GM19351 (cell line): Measurements from ENCODE around the gene DNAH17.

Experiments used
- ATAC-seq: cut with Tn5 transposase; IDR thresholded peaks from one replicate; pipeline ENCODE4 v1.9.1; 2021; ENCODE audit warnings: mild to moderate bottlenecking, moderate library complexity; ENCODE audit not compliant: unreplicated experiment

The DNAH17 gene, protein sequence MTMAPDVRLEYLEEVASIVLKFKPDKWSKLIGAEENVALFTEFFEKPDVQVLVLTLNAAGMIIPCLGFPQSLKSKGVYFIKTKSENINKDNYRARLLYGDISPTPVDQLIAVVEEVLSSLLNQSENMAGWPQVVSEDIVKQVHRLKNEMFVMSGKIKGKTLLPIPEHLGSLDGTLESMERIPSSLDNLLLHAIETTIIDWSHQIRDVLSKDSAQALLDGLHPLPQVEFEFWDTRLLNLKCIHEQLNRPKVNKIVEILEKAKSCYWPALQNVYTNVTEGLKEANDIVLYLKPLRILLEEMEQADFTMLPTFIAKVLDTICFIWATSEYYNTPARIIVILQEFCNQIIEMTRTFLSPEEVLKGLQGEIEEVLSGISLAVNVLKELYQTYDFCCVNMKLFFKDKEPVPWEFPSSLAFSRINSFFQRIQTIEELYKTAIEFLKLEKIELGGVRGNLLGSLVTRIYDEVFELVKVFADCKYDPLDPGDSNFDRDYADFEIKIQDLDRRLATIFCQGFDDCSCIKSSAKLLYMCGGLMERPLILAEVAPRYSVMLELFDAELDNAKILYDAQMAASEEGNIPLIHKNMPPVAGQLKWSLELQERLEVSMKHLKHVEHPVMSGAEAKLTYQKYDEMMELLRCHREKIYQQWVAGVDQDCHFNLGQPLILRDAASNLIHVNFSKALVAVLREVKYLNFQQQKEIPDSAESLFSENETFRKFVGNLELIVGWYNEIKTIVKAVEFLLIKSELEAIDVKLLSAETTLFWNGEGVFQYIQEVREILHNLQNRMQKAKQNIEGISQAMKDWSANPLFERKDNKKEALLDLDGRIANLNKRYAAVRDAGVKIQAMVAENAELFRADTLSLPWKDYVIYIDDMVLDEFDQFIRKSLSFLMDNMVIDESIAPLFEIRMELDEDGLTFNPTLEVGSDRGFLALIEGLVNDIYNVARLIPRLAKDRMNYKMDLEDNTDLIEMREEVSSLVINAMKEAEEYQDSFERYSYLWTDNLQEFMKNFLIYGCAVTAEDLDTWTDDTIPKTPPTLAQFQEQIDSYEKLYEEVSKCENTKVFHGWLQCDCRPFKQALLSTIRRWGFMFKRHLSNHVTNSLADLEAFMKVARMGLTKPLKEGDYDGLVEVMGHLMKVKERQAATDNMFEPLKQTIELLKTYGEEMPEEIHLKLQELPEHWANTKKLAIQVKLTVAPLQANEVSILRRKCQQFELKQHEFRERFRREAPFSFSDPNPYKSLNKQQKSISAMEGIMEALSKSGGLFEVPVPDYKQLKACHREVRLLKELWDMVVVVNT (N-terminal part only)

DNA sequence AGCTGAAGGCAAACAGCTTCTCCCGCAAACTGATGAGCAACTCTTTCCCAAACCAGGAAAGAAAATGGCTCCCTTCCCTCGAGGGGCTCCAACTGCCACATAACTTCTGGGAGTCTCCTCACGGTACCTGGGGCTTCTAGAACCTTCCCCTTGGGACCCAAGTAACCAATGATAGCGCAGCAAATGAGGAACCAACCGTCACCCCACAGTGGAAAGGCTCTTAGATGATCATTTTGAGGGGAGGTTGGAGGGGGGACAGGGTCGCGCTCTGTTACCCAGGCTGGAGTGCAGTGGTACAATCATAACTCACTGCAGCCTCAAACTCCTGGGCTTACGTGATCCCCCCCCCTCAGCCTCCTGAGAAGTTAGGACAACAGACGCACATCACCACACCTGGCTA lies at the start of gene DNAH17:
Gene DNAH17, minus strand, starts transcription at position 101 of the 400 bp plus-strand sequence. CDS start 2,339 bp downstream, outside the sequence.
- ATAC-seq: no peak

DNA sequence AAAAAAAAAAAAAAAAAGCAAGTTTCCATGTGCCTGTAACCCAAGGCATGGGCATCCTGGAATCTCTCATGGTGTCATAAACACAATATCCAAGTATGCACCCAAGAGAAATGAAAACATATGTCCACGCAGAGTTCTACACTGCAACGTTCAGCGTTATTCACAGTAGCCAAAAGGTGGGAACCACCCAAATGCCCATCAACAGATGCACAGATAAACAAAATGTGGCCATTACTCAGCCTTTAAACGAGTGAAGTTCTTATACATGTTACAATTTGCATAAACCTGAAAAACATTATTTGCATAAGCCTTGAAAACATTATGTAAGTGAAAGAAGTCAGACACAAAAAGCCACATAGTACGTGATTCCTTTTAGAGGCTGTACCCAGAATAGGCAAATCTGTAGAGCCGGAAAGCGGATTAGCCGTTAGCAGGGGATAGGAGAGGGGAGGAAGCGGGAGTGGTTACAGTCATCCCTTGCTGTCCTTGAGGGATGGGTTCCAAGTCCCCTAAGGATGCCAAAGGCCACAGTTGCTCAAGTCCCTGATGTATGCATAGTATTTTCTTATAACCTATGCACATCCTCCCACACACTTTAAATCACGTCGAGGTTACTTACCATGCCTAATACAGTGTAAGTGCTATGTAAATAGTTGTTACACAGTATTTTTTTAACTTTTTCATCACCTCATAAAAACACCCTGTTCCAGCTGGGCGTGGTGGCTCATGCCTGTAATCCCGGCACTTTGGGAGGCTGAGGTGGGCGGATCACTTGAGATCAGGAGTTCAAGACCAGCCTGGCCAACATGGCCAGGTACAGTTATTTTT lies 47.3 kb upstream of the DNAH17 start:
- ATAC-seq: no peak

DNA sequence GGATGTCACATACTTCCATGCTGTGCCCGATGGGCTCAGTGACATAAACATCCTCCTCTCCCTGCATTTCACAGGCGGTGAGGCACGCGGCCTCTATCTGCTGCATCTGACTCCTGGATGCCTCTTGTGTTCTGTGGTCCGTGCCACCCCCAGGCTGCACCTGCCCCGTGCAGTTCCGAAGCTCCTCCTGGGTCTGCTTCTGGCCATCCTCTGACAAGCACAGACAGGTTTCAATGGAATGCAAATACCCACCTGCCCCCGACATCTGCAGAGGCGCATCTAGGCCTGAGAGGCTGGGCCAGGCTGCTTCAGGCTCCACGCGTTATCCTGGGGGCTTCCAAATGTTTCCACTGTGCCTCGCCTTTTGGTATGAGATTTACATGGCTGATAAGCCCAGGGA lies 46.3 kb upstream of the DNAH17 start:
- ATAC-seq: no peak

DNA sequence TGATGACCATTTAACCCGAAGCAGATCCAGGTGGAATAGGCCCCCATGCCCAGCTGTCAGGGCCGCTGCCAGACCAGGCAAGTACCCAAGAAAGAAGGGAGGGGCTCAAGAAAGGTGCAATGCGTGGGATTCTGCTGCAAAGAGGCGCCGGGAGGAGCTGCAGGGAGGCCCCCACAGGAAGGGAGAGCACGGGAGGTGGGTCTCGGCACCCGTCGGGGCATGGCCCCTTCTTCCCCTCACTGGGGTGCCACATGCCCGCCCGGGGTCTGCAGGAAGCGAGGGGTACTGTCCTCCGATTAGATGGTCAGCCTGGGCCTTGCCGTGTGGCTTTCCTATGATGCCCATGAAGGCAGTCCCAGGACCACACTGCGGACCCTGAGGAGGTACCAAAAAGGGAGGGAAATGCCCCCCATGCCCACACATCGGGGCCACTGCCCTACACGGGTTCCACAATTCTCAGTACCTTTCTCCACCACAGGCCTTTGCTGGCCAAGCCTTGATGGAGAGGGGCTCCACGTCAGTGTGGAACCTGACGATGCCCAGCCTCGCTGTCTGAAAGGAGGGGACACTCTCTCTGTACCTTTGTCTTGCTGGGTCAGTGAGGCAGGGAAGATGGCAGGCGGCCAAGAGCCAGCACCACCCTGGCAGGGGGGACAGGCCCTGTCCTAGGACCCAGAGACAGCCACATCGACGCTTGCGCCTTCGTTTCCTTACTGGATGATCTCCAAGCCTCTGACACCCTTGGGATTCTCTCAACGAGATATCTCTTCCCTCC lies 45.5 kb upstream of the DNAH17 start:
- ATAC-seq: no peak

DNA sequence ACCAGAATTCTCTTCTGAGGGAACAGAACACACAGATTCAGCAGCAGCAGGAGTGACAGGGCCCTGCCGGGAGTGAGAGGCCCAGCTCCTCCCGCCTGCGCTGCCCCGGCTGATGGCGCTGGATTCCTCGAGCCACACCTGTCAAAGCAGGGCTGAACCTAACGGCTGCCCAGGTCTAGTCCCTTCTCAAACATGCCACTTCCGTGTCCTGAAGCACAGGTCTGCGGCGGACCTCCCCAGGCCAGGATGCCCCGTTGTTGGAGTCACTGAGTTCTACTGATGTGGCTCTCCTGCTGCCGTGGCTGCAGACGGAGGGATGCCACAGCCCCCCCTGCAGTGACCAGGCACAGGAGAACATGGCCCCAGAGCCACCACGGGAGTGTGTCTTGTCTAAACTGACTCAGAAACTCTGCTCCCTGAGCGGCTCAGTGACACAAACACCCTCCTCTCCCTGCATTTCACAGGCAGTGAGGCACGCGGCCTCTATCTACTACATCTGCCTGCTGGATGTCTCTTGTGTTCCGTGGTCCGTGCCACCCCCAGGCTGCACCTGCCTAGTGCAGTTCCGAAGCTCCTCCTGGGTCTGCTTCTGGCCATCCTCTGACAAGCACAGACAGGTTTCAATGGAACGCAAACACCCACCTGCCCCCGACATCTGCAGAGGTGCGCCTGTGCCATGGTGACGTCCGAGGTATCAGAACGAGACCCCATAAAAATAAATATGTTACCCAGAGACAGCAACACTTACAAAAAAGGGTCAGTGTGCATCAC lies 44.7 kb upstream of the DNAH17 start:
- ATAC-seq: no peak

DNA sequence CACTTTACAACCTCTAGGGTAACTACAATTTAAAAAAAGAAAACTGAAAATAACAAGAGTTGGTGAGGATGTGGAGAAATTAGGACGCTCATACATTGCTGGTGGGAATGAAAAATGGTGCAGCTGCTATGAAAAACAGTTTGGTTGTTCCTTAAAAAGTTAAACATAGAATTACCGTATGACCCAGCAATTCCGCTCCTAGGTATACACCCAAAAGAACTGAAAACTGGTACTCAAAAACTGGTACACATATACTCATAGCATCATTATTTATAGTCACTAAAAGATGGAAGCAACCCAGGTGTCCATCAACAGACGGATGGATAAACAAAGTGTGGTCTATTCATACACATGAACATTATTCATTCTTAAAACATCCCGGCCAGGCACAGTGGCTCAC lies 42.9 kb upstream of the DNAH17 start:
- ATAC-seq: no peak

DNA sequence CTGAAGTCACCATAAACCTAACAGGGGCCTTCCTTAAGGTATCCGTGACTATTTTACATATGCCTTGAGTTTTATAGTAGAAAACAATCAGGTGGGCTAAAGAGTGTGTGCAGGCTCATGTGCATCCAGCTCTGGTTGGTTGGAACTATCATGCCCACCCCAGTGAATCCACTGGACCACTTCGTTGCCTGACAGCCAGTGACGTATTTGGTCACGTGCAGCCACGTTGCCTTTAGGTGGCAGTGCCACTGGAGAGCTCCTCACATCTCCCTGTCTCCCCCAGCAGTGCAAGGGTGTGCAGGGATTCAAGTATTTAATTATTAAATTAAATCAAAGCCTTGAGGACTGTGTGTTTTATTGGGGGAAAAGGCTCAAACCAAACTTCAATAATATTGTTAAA lies 42.1 kb upstream of the DNAH17 start:
- ATAC-seq: no peak

DNA sequence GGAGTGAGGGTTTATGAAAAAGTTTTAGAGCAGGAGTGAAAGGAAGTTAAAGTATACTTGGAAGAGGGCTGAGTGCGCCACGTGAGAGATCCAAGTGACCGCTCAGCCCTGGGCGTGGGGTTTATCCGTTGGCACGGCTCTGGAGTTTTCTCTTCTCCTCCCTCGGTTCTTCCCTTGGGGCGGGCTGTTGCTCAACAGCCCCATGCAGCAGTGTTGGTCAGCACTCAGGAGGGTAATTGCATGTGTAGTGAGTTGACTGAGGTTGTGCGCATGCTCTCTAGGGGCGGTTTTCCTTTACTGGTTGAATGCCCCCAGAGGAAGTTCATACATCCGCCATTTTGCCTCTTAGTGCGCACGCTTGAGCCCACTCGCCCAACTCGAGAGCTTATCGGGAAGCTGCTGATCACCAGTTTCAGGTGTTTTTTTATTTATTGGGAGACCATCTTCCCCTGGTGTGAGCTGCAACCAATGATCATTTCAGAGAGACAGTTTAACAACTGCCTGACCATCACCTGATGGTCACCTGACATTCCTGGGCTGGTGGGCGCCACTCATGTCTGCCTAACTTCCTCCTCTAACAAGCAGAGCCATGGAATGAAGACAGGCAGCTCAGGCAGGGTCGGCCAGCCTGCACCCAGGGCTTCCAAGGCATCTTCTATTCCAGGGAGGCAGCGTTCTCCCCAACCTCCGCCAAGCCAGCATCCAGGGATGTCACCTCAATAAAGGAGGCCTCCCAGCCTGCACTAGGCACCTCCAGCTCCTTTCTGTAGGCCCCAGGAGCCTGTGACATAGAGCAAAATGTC lies 41.3 kb upstream of the DNAH17 start:
- ATAC-seq: no peak

DNA sequence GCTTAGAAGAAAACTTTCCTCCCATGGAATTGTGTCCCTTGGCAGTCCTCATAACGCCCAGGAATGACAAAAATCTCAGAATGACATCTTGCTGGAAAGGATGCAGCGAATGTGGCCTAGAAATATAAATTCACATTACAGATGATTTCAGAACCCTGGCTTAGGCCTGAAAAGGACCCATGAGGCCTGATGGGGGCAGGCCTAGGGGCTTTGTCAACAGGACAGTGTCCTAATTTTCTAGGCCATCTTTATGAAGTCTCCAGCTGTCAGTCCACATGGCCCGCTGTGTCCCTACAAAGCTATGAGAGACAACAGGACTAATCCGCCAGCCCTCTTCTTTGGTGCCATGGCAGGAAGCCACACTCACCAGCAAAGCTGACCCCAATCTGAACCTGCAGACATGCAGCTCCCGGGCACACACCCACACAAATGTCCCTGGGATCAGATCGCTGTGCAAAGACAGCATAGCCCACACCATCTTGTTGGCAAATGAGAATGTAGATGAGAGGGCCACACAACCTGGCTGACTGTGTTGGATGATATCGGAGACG lies 40.4 kb upstream of the DNAH17 start:
- ATAC-seq: no peak

DNA sequence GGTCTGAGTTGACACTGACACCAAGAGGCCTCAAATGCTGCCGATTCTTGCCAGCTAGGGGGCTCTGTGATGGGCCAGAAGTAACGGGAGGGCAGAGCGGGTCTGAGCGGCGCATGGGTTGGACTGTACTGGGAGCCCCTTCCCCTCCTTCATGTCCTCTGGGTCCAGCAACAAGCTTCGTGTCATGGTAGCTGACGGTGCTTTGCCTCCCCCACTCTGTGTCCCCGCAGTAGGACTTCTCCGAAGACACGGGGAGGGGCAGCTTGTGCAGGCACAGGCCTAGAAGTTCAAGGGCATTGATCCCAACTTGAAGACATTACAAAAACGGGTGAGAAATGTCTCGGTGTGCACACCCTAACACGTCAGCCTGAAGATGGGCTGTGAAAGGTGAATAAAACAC lies 39.8 kb upstream of the DNAH17 start:
- no peak for ATAC-seq

DNA sequence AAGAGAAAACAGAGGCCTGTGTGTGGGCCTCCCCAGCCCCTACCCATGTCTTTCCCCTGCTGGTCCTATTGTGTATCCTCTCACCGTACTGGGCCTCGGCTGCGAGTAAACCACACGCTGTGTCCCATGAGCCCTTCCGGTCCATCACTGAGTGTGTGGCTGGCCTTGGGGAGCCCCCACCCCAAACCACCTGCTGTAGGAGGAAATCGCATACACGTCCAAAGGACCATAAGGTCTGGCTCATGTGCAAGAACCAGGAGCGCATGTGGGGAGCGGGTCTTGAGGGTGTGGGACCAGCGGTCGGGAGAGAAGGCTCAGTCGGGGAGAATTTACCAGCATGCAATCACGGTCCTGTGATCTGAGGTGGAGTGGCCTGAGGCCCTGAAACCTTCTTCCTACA lies 38.4 kb upstream of the DNAH17 start:
- no peak for ATAC-seq

DNA sequence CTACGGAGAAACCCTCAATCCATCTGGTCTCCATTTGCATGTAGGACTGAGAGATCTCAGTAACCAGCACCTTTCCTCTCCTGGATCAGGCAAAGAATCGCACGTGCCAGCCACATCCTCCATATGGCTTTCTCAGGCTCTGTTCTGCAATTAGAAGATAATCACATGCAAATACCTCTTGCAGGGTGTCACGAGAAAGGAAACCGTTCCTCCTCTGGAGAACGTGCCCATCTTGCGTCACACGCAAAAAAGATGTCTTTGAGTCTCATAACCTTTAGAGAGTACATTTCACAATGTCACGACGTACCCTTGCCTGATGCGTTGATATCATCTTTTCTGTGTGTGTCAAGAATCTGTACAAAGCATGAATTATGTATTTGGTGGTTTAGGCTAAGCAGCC lies 36.2 kb upstream of the DNAH17 start:
- no peak for ATAC-seq

DNA sequence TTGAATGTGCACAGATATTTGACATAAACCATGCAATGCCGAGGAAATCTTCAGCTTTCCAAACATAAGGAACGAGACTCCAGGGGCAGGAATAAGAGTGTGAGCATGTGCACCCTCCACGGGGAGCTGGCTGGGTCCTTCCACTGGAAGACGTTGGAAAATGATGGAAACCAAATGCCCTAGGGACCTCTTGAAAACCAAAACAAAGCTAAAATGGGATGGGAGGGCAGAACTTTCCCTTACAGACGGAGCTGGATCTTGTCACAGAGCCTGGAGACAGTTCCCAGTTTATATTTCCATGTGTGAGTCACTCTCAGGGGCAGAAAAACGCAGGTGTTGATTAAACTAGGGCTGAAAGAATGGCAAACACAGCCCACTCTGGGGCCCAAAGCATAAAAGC lies 34.4 kb upstream of the DNAH17 start:
- ATAC-seq: no peak

DNA sequence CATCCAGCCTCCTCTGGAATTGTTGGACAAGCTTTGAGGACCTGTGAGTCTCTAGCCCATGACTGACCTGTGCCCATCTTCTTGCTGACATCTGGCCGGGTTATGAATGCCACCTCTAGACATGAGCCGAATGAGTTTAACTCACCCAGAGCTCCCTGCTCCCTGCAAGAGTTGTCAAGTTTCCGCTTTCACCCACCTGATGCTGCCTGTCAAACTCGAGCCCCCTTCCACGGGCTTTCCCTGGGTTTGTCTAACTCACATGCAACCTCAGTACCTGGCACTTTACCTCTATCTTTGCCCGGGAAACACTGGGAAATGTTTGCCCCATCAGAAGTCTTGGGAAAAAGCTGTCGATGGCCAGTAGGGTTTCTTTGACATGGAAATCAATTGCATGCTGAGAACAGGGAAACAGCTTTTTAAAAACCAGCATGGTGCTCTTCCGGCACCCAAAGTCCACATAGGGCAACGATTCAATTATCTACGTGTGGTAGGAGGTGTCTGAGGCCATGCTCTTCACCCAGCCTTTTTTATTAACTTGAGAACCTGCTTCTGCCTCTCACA lies 33.8 kb upstream of the DNAH17 start:
- no peak for ATAC-seq

DNA sequence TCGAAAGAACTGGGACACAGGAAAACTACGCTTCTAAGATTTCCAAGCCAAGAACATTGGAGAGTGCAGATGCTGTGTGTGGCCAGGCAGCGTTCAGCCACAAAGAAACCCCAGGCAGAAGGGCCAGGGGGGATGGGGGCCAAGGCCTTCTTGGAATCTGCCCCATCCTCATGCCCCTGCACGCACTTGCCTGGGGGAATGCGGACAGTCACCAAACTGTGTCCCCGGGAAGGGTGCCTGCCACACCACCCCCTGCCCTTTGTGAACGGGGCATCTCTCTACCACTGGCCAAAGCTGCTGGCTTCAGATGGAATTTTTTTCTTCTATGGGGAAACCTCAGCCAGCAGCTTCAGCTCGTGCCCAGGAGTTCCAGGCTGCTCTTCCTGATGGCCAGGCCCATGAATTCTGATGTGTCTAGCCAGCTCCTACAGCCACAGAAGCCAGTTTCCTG lies 32.0 kb upstream of the DNAH17 start:
- ATAC-seq: no peak

DNA sequence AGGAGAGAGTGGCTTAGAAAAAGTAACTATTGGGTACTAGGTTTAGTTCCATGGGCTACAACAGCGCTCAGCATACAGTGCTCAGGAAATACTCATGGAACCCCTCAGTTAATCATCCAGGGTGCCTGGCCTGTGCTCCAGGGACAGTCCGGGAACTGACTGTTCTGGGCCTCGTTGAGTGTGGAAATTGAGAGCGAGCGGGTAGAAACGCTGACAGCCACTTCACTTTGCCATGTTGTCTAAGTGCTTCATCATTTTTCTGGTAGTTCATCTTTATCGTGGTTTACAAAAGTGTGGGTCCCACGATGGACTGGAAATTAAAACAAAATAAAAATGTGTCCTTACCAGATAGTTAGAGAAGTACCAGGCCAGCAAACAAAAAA lies 31.6 kb upstream of the DNAH17 start:
- no peak for ATAC-seq

DNA sequence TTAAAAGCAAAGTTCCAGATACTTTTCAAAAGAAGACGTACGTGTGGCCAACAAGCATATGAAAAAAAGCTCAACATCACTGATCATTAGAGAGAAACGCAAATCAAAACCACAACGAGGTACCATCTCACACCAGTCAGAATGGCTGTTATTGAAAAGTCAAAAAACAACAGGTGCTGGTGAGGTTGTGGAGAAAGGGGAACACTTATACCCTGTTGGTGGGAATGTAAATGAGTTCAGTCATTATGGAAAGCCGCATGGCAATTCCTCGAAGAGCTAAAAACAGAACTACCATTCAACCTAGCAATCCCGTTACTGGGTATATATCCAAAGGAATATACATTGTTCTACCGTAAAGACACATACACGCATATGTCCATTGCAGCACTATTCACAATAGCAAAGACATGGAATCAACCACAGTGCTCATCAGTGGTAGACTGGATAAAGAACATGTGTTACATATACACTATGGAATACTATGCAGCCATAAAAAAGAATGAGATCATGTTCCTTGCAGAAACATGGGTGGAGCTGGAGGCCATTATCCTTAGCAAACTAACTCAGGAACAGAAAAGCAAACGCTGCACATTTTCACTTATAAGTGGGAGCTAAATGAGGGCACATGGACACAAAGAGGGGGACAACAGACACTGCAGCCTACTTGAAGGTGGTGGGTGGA lies 31.1 kb upstream of the DNAH17 start:
- ATAC-seq: no peak
